HCT116 (cell line): ENCODE data around the gene LMCD1. TPM values are rescaled to one million over a fixed set of nuclear protein-coding genes. Genes with fewer than 3 reads are reported as not detected.

Experiments
- ATAC-seq: fragments of 200-7000 bp; cut with Tn5 transposase; 2 replicates; pipeline ENCODE4 v1.9.1; 2020; ENCODE audit warnings: mild to moderate bottlenecking, moderate library complexity
- BruUV-seq: library from RNA; stranded (reverse); fragments of 400-500 nt; replicated peaks from 2 replicates; lab custom pipeline; 2021; lab: Mats Ljungman, UMichigan
- CTCF ChIA-PET: fragments of 300-600 bp; sonication (Branson Sonifier 250); formaldehyde crosslinking; loops from one replicate; lab custom pipeline; 2021; ENCODE audit warnings: antibody characterized with exemption; lab: Charles Lee
- POLR2A ChIA-PET: fragments of 300-600, 350-600 bp; sonication (Branson Sonifier 250); formaldehyde crosslinking; loops from one replicate; lab custom pipeline; 2021; ENCODE audit warnings: antibody characterized with exemption; lab: Charles Lee
- RAD21 ChIA-PET, 2 experiments: fragments of 300-600 bp; sonication (Branson Sonifier 250); formaldehyde crosslinking; loops; one replicate each; lab custom pipeline; 2023; ENCODE audit warnings: low total read pairs in 2 of 2; ENCODE audit not compliant: uncharacterized antibody in 2 of 2, unreplicated experiment in 2 of 2, low non-redundant PET in 1 of 2; lab: Charles Lee
- DNase-seq: peaks from one replicate; pipeline ENCODE4 v3.0.0-alpha.2; 2010; ENCODE audit warnings: low read depth, low spot score
- H2AFZ ChIP-seq: fragments of 200-600 bp; shearing (Covaris generic), sonication (generic); 2 replicates; pipeline ENCODE4 v1.6.1; 2017; ENCODE audit warnings: low read depth, mixed run types, mixed read lengths, antibody characterized with exemption, low read length; ENCODE audit not compliant: poor library complexity, severe bottlenecking
- H3K27ac ChIP-seq: 2 replicates; pipeline ENCODE4 v1.5.1; 2012; ENCODE audit warnings: low read depth, low read length
- H3K27me3 ChIP-seq: fragments of 200-600 bp; sonication (generic); 2 replicates; pipeline ENCODE4 v1.6.1; 2016; ENCODE audit warnings: mixed run types, low read length, mixed read lengths; ENCODE audit not compliant: insufficient read depth
- H3K36me3 ChIP-seq, 2 experiments: fragments of 200-500 bp in 1 of 2; fragments of 200-600 bp in 1 of 2; sonication (Bioruptor generic) in 1 of 2; sonication (generic) in 1 of 2; 2 replicates each; pipeline versions ENCODE4 v1.5.1 to v1.6.1; 2014 to 2016; ENCODE audit warnings: low read length in 2 of 2, inconsistent platforms in 1 of 2, mixed read lengths in 1 of 2, mixed run types in 1 of 2; ENCODE audit not compliant: insufficient read depth in 2 of 2, control insufficient read depth in 1 of 2
- H3K4me1 ChIP-seq, 2 experiments: fragments of 200-600 bp in 1 of 2; sonication (generic) in 1 of 2; 2 replicates each; pipeline versions ENCODE4 v1.5.1 to v1.6.1; 2012 to 2017; ENCODE audit warnings: low read length in 2 of 2, inconsistent platforms in 1 of 2, mild to moderate bottlenecking in 1 of 2, mixed read lengths in 1 of 2, mixed run types in 1 of 2, moderate library complexity in 1 of 2; ENCODE audit not compliant: insufficient read depth in 2 of 2, control insufficient read depth in 1 of 2
- H3K4me2 ChIP-seq: fragments of 200-600 bp; sonication (generic); 2 replicates; pipeline ENCODE4 v1.6.1; 2017; ENCODE audit warnings: mixed run types, low read length, mixed read lengths
- H3K4me3 ChIP-seq, 2 experiments: fragments of 200-600 bp in 1 of 2; sonication (generic) in 1 of 2; replicated peaks in 1 of 2; 2 replicates each; pipeline ENCODE4 v1.5.1; 2011 to 2016; ENCODE audit warnings: low read length in 2 of 2, control low read depth in 1 of 2, low read depth in 1 of 2, mild to moderate bottlenecking in 1 of 2, mixed read lengths in 1 of 2, mixed run types in 1 of 2
- H3K79me2 ChIP-seq: fragments of 200-600 bp; sonication (generic); 2 replicates; pipeline ENCODE4 v1.6.1; 2017; ENCODE audit warnings: mild to moderate bottlenecking, mixed run types, low read length, moderate library complexity, mixed read lengths; ENCODE audit not compliant: insufficient read depth
- H3K9ac ChIP-seq: fragments of 200-600 bp; sonication (generic); 2 replicates; pipeline ENCODE4 v1.6.1; 2016; ENCODE audit warnings: low read length, mixed read lengths
- H3K9me2 ChIP-seq: fragments of 200-600 bp; sonication (generic), shearing (Covaris generic); 2 replicates; pipeline ENCODE4 v1.6.1; 2017; ENCODE audit warnings: mixed run types, mild to moderate bottlenecking, moderate library complexity; ENCODE audit not compliant: insufficient read depth
- H3K9me3 ChIP-seq, 2 experiments: fragments of 200-500 bp in 1 of 2; fragments of 200-600 bp in 1 of 2; sonication (Bioruptor generic) in 1 of 2; sonication (generic) in 1 of 2; 2 replicates each; pipeline ENCODE4 v1.6.1; 2014 to 2017; ENCODE audit warnings: low read length in 2 of 2, mixed read lengths in 2 of 2, inconsistent platforms in 1 of 2, low read depth in 1 of 2, mild to moderate bottlenecking in 1 of 2, mixed run types in 1 of 2, moderate library complexity in 1 of 2; ENCODE audit not compliant: control insufficient read depth in 1 of 2, insufficient read depth in 1 of 2
- H4K20me1 ChIP-seq: fragments of 200-600 bp; sonication (generic), shearing (Covaris generic); 2 replicates; pipeline ENCODE4 v1.6.1; 2017; ENCODE audit warnings: mixed run types, mild to moderate bottlenecking, moderate library complexity; ENCODE audit not compliant: insufficient read depth
- CBX3 ChIP-seq: IDR thresholded peaks from 2 replicates; pipeline ENCODE4 v1.6.1; 2012; ENCODE audit warnings: low read depth
- EGR1 ChIP-seq: IDR thresholded peaks from 2 replicates; pipeline ENCODE4 v1.6.1; 2012; ENCODE audit warnings: low read depth
- EZH2phosphoT487 ChIP-seq: fragments of 200-600 bp; IDR thresholded peaks from 2 replicates; pipeline ENCODE4 v1.6.1; 2018; ENCODE audit warnings: antibody characterized with exemption, borderline replicate concordance
- FOSL1 ChIP-seq: IDR thresholded peaks from 2 replicates; pipeline ENCODE4 v1.6.1; 2012; ENCODE audit warnings: low read depth
- JUND ChIP-seq: IDR thresholded peaks from 2 replicates; pipeline ENCODE4 v1.6.1; 2012
- MAX ChIP-seq: IDR thresholded peaks from 2 replicates; pipeline ENCODE4 v1.6.1; 2012
- POLR2A ChIP-seq: IDR thresholded peaks from 2 replicates; pipeline ENCODE4 v1.7.0; 2011; ENCODE audit warnings: borderline replicate concordance; ENCODE audit not compliant: insufficient read depth, insufficient read length; ENCODE audit errors: extremely low read depth
- POLR2AphosphoS5 ChIP-seq: IDR thresholded peaks from 2 replicates; pipeline ENCODE4 v1.6.1; 2011; ENCODE audit warnings: mild to moderate bottlenecking, low read depth, low read length, moderate library complexity
- REST ChIP-seq: IDR thresholded peaks from 2 replicates; pipeline ENCODE4 v1.6.1; 2012; ENCODE audit warnings: low read depth
- SIN3A ChIP-seq: IDR thresholded peaks from 2 replicates; pipeline ENCODE4 v1.6.1; 2012; ENCODE audit warnings: low read depth
- SP1 ChIP-seq: IDR thresholded peaks from 2 replicates; pipeline ENCODE4 v1.6.1; 2012; ENCODE audit warnings: low read depth
- SRF ChIP-seq: IDR thresholded peaks from 2 replicates; pipeline ENCODE4 v1.6.1; 2012; ENCODE audit warnings: low read depth
- TCF7L2 ChIP-seq: IDR thresholded peaks from 2 replicates; pipeline ENCODE4 v1.7.0; 2011; ENCODE audit warnings: borderline replicate concordance, inconsistent platforms; ENCODE audit not compliant: insufficient read depth, insufficient read length; ENCODE audit errors: extremely low read depth
- ZFX ChIP-seq: fragments of 450-650 bp; IDR thresholded peaks from 2 replicates; pipeline ENCODE4 v1.6.1; 2017
- ZNF274 ChIP-seq: fragments of 200-500 bp; sonication (Bioruptor generic); IDR thresholded peaks from 2 replicates; pipeline ENCODE4 v1.6.1; 2014; ENCODE audit warnings: mild to moderate bottlenecking, low read depth, low read length, inconsistent platforms
- intact Hi-C: fragments of 100-400 bp; cut with micrococcal nuclease; formaldehyde crosslinking; loops from 2 replicates; pipeline ENCODE4 v1.10.0; 2022
- total RNA-seq: library from RNA; stranded (reverse); gene quantifications from one replicate; pipeline ENCODE4 v1.2.1, GENCODE V29; 2021; ENCODE audit not compliant: unreplicated experiment
- TF ChIP-seq, protein P1 (sequence below), 3 experiments: fragments of 200-600 bp in 1 of 3; sonication (generic) in 1 of 3; IDR thresholded peaks in 2 of 3; conservative IDR thresholded peaks in 1 of 3; 2 replicates each; pipeline ENCODE4 v1.5.1; 2012 to 2017; ENCODE audit warnings: low read depth in 2 of 3, low read length in 2 of 3, antibody characterized with exemption in 1 of 3, borderline replicate concordance in 1 of 3, control low read depth in 1 of 3, mild to moderate bottlenecking in 1 of 3, mixed read lengths in 1 of 3, mixed run types in 1 of 3, moderate library complexity in 1 of 3; ENCODE audit not compliant: insufficient read depth in 1 of 3

The LMCD1 gene
- total RNA-seq, 1 experiment from 2014 or later = 4.6 TPM

DNA sequence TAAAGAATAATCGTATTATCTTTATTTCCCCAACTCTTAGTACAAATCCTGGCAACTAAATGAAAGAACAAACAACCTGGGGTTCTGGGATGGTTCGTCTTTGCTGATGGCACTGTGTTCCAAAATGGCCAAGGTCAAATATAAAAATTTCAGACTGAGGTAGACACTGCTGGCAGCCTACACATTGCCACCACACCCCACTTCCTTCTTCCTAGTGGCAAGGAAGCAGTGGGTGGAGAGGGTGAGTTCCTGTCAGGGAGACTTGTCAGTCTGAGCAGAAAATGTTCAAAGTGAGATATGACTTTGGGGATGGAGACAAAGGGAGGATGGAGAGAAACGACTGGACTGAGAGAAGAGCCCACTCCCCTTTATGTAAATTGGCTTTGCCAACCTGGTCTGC is 69.6 kb downstream of the LMCD1 start:
- ChIA-PET RAD21 (no interaction called here), POLR2A (no interaction called here)
- ATAC-seq = no peak

More for the DNA sequence above, 69.6 kb downstream of the LMCD1 start:
- no peaks in the 10 kb centered on the region for H3K36me3 ChIP-seq
- TF ChIP-seq ZFX (no peak), EGR1 (no peak), POLR2AphosphoS5 (no peak), JUND (no peak), SP1 (no peak), MAX (no peak), SRF (no peak), POLR2A (no peak), CBX3 (no peak), FOSL1 (no peak), EZH2phosphoT487 (no peak), TCF7L2 (no peak), REST (no peak), SIN3A (no peak), ZNF274 (no peak)
- TF ChIP-seq, protein P1, sequence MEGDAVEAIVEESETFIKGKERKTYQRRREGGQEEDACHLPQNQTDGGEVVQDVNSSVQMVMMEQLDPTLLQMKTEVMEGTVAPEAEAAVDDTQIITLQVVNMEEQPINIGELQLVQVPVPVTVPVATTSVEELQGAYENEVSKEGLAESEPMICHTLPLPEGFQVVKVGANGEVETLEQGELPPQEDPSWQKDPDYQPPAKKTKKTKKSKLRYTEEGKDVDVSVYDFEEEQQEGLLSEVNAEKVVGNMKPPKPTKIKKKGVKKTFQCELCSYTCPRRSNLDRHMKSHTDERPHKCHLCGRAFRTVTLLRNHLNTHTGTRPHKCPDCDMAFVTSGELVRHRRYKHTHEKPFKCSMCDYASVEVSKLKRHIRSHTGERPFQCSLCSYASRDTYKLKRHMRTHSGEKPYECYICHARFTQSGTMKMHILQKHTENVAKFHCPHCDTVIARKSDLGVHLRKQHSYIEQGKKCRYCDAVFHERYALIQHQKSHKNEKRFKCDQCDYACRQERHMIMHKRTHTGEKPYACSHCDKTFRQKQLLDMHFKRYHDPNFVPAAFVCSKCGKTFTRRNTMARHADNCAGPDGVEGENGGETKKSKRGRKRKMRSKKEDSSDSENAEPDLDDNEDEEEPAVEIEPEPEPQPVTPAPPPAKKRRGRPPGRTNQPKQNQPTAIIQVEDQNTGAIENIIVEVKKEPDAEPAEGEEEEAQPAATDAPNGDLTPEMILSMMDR (IDR thresholded peaks at IDR 0.05 in 2 of 3, conservative IDR thresholded peaks at IDR 0.05 in 1 of 3; ENCODE audit: borderline replicate concordance in 1 of 3, insufficient read depth in 1 of 3, low read depth in 2 of 3, low read length in 2 of 3) = no peak
- H4K20me1 ChIP-seq = no peaks in the 10 kb centered on the region
- H3K4me3 ChIP-seq = no peak overlapping the region
- no peak overlapping the region for H3K4me2 ChIP-seq
- no peak overlapping the region for H2AFZ ChIP-seq
- H3K27me3 ChIP-seq = no peaks in the 10 kb centered on the region
- no peaks in the 10 kb centered on the region for H3K79me2 ChIP-seq
- CTCF ChIA-PET = no interaction called here
- H3K9ac ChIP-seq = no peak overlapping the region
- no peak for DNase-seq
- H3K27ac ChIP-seq = no peak overlapping the region
- H3K4me1 ChIP-seq = peaks cover 0 to 5% of the 10 kb centered on the region in 2 experiments; a peak in 1 of 4 replicates
- no peaks in the 10 kb centered on the region for H3K9me2 ChIP-seq
- no TSS peak for BruUV-seq
- H3K9me3 ChIP-seq = no peaks in the 10 kb centered on the region
- intact Hi-C loops = no loop called here
